T47D (cell line): ENCODE results near the gene CA4.

Source experiments
- DNase-seq, 2 experiments: peaks; one replicate each; pipeline versions ENCODE4 v3.0.0 to v3.0.0-alpha.2; 2011 to 2012; ENCODE audit warnings: low read depth in 1 of 2, low spot score in 1 of 2
- JUND ChIP-seq: IDR thresholded peaks from 2 replicates; pipeline ENCODE4 v1.6.1; 2012; ENCODE audit warnings: low read depth
- in situ Hi-C: cut with HindIII; loops from 2 replicates; pipeline ENCODE4 v1.10.0; 2016; ENCODE audit warnings: low sequenced_read_pairs, low pct_unique_long_range_greater_than_20kb

Gene CA4

GRCh38 chr17:60127068-60128064 is 22.4 kb upstream of the CA4 start:
- DNase-seq, result no peak
- in situ Hi-C loops, result no loop called here
- no peak for TF ChIP-seq JUND

GRCh38 chr17:60128171-60128859 is 21.5 kb upstream of the CA4 start:
- in situ Hi-C loops, result no loop called here
- DNase-seq, result no peak
- no peak for TF ChIP-seq JUND

- in situ Hi-C loops, result no loop called here
- TF ChIP-seq JUND, result no peak
Observed at GRCh38 chr17:60129164-60129563, 20.6 kb upstream of the CA4 start.

GRCh38 chr17:60130466-60130865 is 19.3 kb upstream of the CA4 start:
- in situ Hi-C loops, result no loop called here

More at GRCh38 chr17:60129164-60129563, 20.6 kb upstream of the CA4 start:
- DNase-seq, result no peak

GRCh38 chr17:60134396-60135150 is 15.2 kb upstream of the CA4 start:
- TF ChIP-seq JUND, result no peak
- in situ Hi-C loops, result no loop called here
- peak in 1 of 2 experiments; percentile 20 for DNase-seq

More at GRCh38 chr17:60130466-60130865, 19.3 kb upstream of the CA4 start:
- DNase-seq, result no peak
- TF ChIP-seq JUND, result no peak

- no peak for TF ChIP-seq JUND
- in situ Hi-C loops, result no loop called here
- peak; percentile 96 to 100 for DNase-seq
Observed at GRCh38 chr17:60135151-60135950, 14.4 kb upstream of the CA4 start.

GRCh38 chr17:60135951-60136666 is 13.7 kb upstream of the CA4 start:
- DNase-seq, result no peak
- no peak for TF ChIP-seq JUND
- in situ Hi-C loops, result no loop called here

- TF ChIP-seq JUND, result no peak
- in situ Hi-C loops, result no loop called here
- DNase-seq, result no peak
Observed at GRCh38 chr17:60137731-60138130, 12.0 kb upstream of the CA4 start.

- no peak for DNase-seq
- no peak for TF ChIP-seq JUND
- in situ Hi-C loops, result no loop called here
Observed at GRCh38 chr17:60138769-60139437, 10.9 kb upstream of the CA4 start.

- DNase-seq, result no peak
- in situ Hi-C loops, result no loop called here
- no peak for TF ChIP-seq JUND
Observed at GRCh38 chr17:60139438-60140285, 10.1 kb upstream of the CA4 start.
